Endothelial cell of umbilical vein (primary cell): ENCODE measurements around the gene NPM3.

ENCODE experiments used
- CTCF ChIP-seq, 2 donors: IDR thresholded peaks; 1 replicate in 1 of 2; 2 replicates in 1 of 2; pipeline ENCODE4 v1.5.1; 2011; ENCODE audit warnings: low read length in 2 of 2, mild to moderate bottlenecking in 2 of 2, moderate library complexity in 2 of 2, control low read depth in 1 of 2, inconsistent platforms in 1 of 2, low read depth in 1 of 2; ENCODE audit not compliant: insufficient read depth in 1 of 2; ENCODE audit errors: extremely low read depth in 1 of 2
- EZH2 ChIP-seq: IDR thresholded peaks from 2 replicates; pipeline ENCODE4 v1.6.1; 2012; ENCODE audit warnings: borderline replicate concordance, low read depth, mild to moderate bottlenecking, moderate library complexity, low read length, inconsistent platforms; ENCODE audit not compliant: severe bottlenecking
- GATA2 ChIP-seq: IDR thresholded peaks from 2 replicates; pipeline ENCODE4 v1.7.0; 2011; ENCODE audit warnings: low read depth, mild to moderate bottlenecking, moderate library complexity, mixed read lengths, low read length; ENCODE audit not compliant: insufficient read length, insufficient read depth
- MAX ChIP-seq: IDR thresholded peaks from 2 replicates; pipeline ENCODE4 v1.6.1; 2011; ENCODE audit not compliant: insufficient read depth, insufficient read length
- MYC ChIP-seq: IDR thresholded peaks from one replicate; pipeline ENCODE4 v1.6.1; 2011; ENCODE audit warnings: mild to moderate bottlenecking, low read depth, low read length
- POLR2A ChIP-seq: IDR thresholded peaks from 2 replicates; pipeline ENCODE4 v1.6.1; 2012; ENCODE audit warnings: low read depth, mild to moderate bottlenecking, control low read depth, low read length
- POLR2AphosphoS5 ChIP-seq: IDR thresholded peaks from 2 replicates; pipeline ENCODE4 v1.6.1; 2012; ENCODE audit warnings: low read depth, mild to moderate bottlenecking, control low read depth, low read length, moderate library complexity; ENCODE audit not compliant: insufficient read depth

GRCh38 chr10:101816376-101816775 lies 33.1 kb upstream of the NPM3 start:
- TF ChIP-seq MYC (no peak), CTCF (IDR thresholded peaks at IDR 0.05; ENCODE audit: extremely low read depth in 1 of 2, insufficient read depth in 1 of 2, low read depth in 1 of 2, low read length in 2 of 2) (no peak), MAX (no peak), POLR2AphosphoS5 (no peak), POLR2A (no peak), GATA2 (no peak), EZH2 (no peak)
